AG04450 (cell line): ENCODE data around the gene GNA12. TPM values are rescaled to one million over a fixed set of nuclear protein-coding genes. Genes with fewer than 3 reads are reported as not detected.

Experiments
- CTCF ChIA-PET: fragments of 300-600, 350-600 bp; formaldehyde crosslinking; extraction: SDS; loops from one replicate; lab custom pipeline; 2022; ENCODE audit warnings: antibody characterized with exemption, inconsistent platforms; lab: Charles Lee
- POLR2A ChIA-PET: fragments of 350-600 bp; formaldehyde crosslinking; extraction: SDS; loops from one replicate; lab custom pipeline; 2021; ENCODE audit warnings: antibody characterized with exemption, inconsistent platforms; lab: Yijun Ruan, JAX
- DNase-seq: peaks from one replicate; pipeline ENCODE4 v3.0.0-alpha.2; 2011; ENCODE audit warnings: low read depth, low spot score
- H3K27ac ChIP-seq: one replicate; pipeline ENCODE4 v1.5.1; 2012; ENCODE audit warnings: low read depth, low read length, control low read depth
- H3K27me3 ChIP-seq: one replicate; pipeline ENCODE4 v1.6.0; 2012; ENCODE audit warnings: low read length; ENCODE audit not compliant: control insufficient read depth, insufficient read depth
- H3K4me3 ChIP-seq: 2 replicates; pipeline ENCODE4 v1.5.1; 2011; ENCODE audit warnings: mild to moderate bottlenecking, low read depth, low read length, control low read depth
- H3K9me3 ChIP-seq: 2 replicates; pipeline ENCODE4 v1.5.1; 2012; ENCODE audit warnings: low read length; ENCODE audit not compliant: control insufficient read depth, insufficient read depth
- polyA plus RNA-seq: library from polyadenylated mRNA; depleted of rRNA; stranded (reverse); fragments of >200 nt; gene quantifications from 2 replicates; pipeline ENCODE4 v1.2.3, GENCODE V29; 2011
- TF ChIP-seq, protein P1 (sequence below): IDR thresholded peaks from 2 replicates; pipeline ENCODE4 v1.5.1; 2011; ENCODE audit warnings: low read depth, low read length, control low read depth, inconsistent platforms

Gene GNA12
- polyA plus RNA-seq, 1 experiment: 97.4 TPM

DNA sequence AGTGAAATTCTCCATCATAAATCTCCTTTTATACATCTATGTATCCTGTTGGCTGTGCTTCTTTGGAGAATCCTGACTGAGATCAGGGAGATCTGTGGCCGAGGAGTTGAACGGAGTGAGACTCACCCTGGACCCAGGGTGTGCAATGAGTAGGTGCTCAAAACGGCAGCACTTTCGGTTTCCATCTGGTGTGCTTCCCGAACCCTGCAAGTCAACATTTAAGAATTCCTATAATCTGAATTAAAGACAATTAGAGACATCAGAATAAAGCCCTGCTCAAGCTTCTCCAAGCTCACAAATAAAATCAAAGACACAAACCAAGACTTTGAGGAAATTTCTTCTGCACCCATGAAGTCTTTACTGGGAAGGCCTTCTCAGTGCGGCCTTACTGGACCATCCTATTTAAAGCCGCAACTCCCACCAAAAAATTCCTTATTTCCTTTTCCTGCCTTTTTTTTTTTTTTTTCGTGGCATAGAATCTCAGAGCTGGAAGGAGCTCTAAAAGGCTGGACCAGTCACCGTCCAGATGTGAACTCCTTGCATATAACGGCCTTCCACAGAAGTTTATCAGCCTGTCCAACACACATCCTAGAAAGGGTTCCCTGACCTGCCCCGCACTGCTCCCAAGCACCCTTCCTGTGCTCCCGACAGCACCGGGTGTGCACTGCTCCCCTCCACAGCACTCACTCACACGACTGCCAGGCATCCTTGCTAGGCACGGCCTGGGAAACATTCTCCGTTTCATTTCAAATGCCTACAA, 29.7 kb downstream of the GNA12 start:
- DNase-seq: no peak
- Histone ChIP-seq H3K27ac (peak overlapping the region; percentile 21), H3K4me3 (no peak overlapping the region), H3K27me3 (no peaks in the 10 kb centered on the region), H3K9me3 (peaks cover 15% of the 10 kb centered on the region; the same call in 1 of the 2 replicates)
- ChIA-PET CTCF (interaction anchor here (1.0 kb wide), 1 partner anchor 9 kb away, joined by 3 read pairs; no protein-coding TSS in a partner anchor), POLR2A (interaction anchor here (0.7 kb wide), 2 partner anchors 74 to 124 kb away, joined by 5 to 8 read pairs; no protein-coding TSS in a partner anchor)
- TF ChIP-seq, protein P1, sequence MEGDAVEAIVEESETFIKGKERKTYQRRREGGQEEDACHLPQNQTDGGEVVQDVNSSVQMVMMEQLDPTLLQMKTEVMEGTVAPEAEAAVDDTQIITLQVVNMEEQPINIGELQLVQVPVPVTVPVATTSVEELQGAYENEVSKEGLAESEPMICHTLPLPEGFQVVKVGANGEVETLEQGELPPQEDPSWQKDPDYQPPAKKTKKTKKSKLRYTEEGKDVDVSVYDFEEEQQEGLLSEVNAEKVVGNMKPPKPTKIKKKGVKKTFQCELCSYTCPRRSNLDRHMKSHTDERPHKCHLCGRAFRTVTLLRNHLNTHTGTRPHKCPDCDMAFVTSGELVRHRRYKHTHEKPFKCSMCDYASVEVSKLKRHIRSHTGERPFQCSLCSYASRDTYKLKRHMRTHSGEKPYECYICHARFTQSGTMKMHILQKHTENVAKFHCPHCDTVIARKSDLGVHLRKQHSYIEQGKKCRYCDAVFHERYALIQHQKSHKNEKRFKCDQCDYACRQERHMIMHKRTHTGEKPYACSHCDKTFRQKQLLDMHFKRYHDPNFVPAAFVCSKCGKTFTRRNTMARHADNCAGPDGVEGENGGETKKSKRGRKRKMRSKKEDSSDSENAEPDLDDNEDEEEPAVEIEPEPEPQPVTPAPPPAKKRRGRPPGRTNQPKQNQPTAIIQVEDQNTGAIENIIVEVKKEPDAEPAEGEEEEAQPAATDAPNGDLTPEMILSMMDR: no peak

DNA sequence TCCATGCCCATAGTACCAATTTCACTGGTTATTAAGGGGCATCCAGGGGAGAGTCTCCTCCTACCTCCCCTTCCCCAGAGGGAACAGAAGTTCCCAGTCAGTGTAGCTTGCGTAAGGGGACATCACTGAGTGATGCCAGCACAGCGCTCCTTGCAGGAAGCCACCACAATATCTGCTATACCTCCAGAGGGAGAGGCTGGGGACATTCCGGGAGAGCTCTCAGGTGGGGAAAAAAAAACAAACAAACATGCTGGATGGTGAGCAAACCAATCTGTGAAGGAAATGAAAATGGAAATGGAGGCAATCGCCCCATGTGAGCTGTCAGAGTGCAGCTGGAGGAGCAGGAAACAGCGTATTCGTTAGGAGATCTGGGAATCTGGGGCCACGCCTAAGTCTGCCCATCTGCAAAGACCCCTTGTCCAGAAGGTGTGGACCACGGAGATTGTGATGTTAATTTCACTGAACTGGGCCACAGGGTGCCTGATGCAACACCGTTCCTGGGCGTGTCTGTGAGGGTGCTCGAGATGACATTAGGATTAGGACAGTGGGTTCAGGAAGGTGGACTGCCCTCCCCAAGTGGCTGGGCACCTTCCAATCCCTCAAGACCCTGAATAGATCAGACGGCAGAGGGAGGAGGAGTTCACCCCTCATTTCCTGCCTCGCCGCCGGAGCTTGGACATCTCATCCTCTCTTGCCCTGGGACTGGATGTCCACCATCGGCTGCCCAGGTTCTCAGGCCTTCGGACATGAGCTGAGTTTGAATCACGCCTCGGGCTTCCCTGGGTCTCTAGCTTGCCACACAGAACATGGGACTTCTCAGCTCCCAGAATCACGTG, 30.5 kb downstream of the GNA12 start:
- ChIA-PET POLR2A (interaction anchor here (0.6 to 0.7 kb wide), 4 partner anchors 8 to 123 kb away, joined by 3 to 8 read pairs (median 4); no protein-coding TSS in a partner anchor), CTCF (interaction anchor here (1.0 to 1.5 kb wide), 2 partner anchors 8 to 51 kb away, joined by 3 to 4 read pairs; no protein-coding TSS in a partner anchor)
- TF ChIP-seq, protein P1: no peak
- Histone ChIP-seq H3K9me3 (peaks cover 15% of the 10 kb centered on the region; the same call in 1 of the 2 replicates), H3K27ac (peak overlapping the region; percentile 21), H3K27me3 (no peaks in the 10 kb centered on the region), H3K4me3 (no peak overlapping the region)
- DNase-seq: no peak

DNA sequence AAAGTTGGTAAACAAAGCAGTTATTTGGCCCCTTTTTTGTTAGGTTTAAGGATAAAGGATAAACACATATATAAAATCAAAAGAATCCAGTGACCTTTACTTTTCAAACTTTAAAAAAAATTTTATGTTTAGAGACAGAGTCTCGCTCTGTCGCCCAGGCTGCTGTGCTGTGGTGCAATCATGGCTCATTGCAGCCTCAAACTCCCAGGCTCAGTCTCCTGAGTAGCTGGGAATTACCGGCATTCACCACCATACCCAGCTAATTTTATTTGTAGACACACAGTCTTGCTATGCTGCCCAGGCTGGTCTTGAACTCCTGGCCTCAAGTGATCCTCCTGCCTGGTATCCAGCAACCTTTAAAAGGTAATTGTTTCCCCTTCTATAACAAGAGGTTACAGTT, 31.3 kb downstream of the GNA12 start:
- Histone ChIP-seq H3K4me3 (no peak overlapping the region), H3K9me3 (peaks cover 15% of the 10 kb centered on the region; the same call in 1 of the 2 replicates), H3K27me3 (no peaks in the 10 kb centered on the region), H3K27ac (no peak overlapping the region)
- TF ChIP-seq, protein P1: no peak
- ChIA-PET POLR2A (interaction anchor here (0.6 to 0.7 kb wide), 2 partner anchors 9 to 13 kb away, joined by 3 read pairs; no protein-coding TSS in a partner anchor), CTCF (interaction anchor here (1.5 kb wide), 1 partner anchor 52 kb away, joined by 4 read pairs; no protein-coding TSS in a partner anchor)
- no peak for DNase-seq

DNA sequence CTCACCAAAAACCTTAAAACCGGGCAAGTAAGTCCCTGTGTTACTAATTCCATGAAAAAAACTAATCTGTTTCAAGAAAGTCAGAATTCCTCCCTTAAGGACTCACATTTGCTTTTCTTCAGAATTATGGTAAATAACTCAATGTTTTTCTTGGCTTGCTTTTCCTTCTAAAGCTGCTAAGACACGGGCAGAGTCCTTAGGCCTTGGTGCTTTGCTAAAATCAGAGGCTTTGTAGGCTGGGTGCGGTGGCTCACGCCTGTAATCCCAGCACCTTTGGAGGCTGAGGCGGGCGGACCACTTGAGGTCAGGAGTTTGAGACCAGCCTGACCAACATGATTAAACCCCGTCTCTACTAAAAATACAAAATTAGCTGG, 32.0 kb downstream of the GNA12 start:
- H3K27me3 ChIP-seq: no peaks in the 10 kb centered on the region
- no peak for DNase-seq
- TF ChIP-seq, protein P1: no peak
- H3K9me3 ChIP-seq: peaks cover 15% of the 10 kb centered on the region; the same call in 1 of the 2 replicates
- ChIA-PET POLR2A (no interaction called here), CTCF (interaction anchor here (1.3 to 1.5 kb wide), 2 partner anchors 53 to 343 kb away, joined by 3 to 4 read pairs; no protein-coding TSS in a partner anchor)
- peak overlapping the region; percentile 73 for H3K27ac ChIP-seq
- no peak overlapping the region for H3K4me3 ChIP-seq
